Pancreas (tissue), 10 donors: ENCODE results near the gene SLC4A2. TPM values are rescaled to one million over a fixed set of nuclear protein-coding genes. Genes with fewer than 3 reads are reported as not detected.

Source experiments
- ATAC-seq, 4 donors: fragments of 200-7000 bp; cut with Tn5 transposase; one replicate each; pipeline versions ENCODE4 v1.8.0 to v1.9.1; 2020; ENCODE audit warnings: mild to moderate bottlenecking in 4 of 4, moderate library complexity in 4 of 4
- DNase-seq, 6 donors: peaks; one replicate each; pipeline ENCODE4 v3.0.0-alpha.2; 2020
- FAIRE-seq: peaks from 2 replicates; lab custom pipeline; 2012; peaks lifted over from hg19 to GRCh38; lab: Jason Lieb, UNC
- H3K27ac ChIP-seq, 4 donors: fragments of 200-600 bp; sonication (generic); 1 replicate in 3 of 4; 2 replicates in 1 of 4; pipeline versions ENCODE4 v1.5.0 to v1.8.0; 2020
- H3K27me3 ChIP-seq, 4 donors: fragments of 200-600 bp; one replicate each; pipeline ENCODE4 v1.8.0; 2021
- H3K36me3 ChIP-seq, 3 donors: fragments of 200-600 bp; sonication (generic) in 1 of 3; one replicate each; pipeline versions ENCODE4 v1.5.0 to v1.8.0; 2020 to 2021
- H3K4me1 ChIP-seq, 3 donors: fragments of 200-600 bp; one replicate each; pipeline ENCODE4 v1.8.0; 2021
- H3K4me3 ChIP-seq, 4 donors: fragments of 200-600 bp; sonication (generic) in 2 of 4; one replicate each; pipeline versions ENCODE4 v1.5.0 to v1.8.0; 2020 to 2021
- H3K9me3 ChIP-seq, 4 donors: fragments of 200-600 bp; one replicate each; pipeline ENCODE4 v1.8.0; 2021
- WGBS, 2 donors: extraction: QIAGEN DNeasy Blood & Tissue Kit; methylation state at CpG; one replicate each; pipeline ENCODE4 v1.1.7; 2013; 5-methylcytosine and 5-hydroxymethylcytosine counted together
- intact Hi-C, 3 donors: fragments of 100-400 bp; cut with DNase I; formaldehyde crosslinking; loops; one replicate each; pipeline versions ENCODE4 v1.11.1 to v1.14.2; 2022
- polyA plus RNA-seq, 2 donors: library from polyadenylated mRNA; stranded (reverse); fragments of 200-250 nt; gene quantifications; one replicate each; pipeline ENCODE4 v1.2.3, GENCODE V29; 2013
- total RNA-seq, 6 donors: library from RNA; stranded (reverse); fragmentation: NEBNext Ultra II Directional in 4 of 6; extraction: Animal tissue kit (Norgen Biotek cat#: 25700) in 4 of 6; gene quantifications; one replicate each; pipeline versions ENCODE4 v1.2.1 to v1.2.4, GENCODE V29; 2021 to 2023
- TF ChIP-seq, protein P1 (sequence below), 4 donors: fragments of 200-600 bp; sonication (generic) in 3 of 4; IDR thresholded peaks; one replicate each; pipeline versions ENCODE4 v1.5.0 to v1.8.0; 2021; ENCODE audit warnings: antibody characterized with exemption in 4 of 4
- donor health status: healthy with polysubstance abuse.
- donor health status: DM: no; HTN: no; CAD: no; lungs with moderate emphysema.
- donor health status: DM: no; HTN: no; CAD: no.
- donor health status: control.
- donor health status: control.
- donor health status: Bipolar disorder and iron deficiency.
- donor health status: DM: yes; HTN: yes; CAD: no.
- donor health status: DM: no; HTN: no; CAD: no.
- donor health status: DM: no; HTN: no; CAD: no.
- donor health status: DM: yes; HTN: yes; CAD: no.

SLC4A2 gene
- total and polyA plus RNA-seq, 8 donors = 69.2 to 211 (median 87.2) TPM

DNA sequence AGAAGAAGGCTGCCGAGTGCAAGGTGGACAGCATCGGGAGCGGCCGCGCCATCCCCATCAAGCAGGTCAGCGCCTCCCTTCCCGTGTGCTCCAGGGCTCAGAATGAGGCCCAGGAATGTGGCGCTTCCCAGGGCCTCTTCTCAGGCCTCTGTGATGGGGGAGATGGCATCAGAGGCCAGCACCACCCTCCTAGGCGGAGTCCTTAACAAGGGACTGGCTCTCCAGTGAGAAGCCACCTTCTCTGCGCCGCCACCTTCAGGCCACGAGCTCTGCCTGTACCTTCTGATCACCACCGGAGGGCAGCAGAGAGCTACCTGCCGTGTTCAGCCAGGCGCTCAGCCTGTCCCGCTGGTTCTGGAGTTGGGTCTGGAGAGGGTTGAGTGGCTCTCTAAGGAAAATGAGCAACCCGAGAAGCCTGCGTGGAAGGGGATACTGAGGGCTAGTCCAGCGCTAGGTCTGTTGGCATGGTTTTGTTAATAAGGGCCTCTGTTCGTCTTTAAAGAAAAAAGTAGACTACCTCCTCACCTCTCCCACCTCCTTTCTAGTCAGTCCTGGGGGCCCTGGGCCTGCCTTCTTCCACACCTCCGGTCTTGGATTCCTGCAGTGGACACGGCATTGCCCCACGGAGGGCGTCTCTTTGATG, 64.6 kb downstream of the SLC4A2 start:
- H3K4me1 ChIP-seq = no peaks in the 10 kb centered on the region
- H3K9me3 ChIP-seq = no peaks in the 10 kb centered on the region
- ATAC-seq (peak; percentile 88 to 94 (median 90)), DNase-seq (peak; percentile 75 to 93 (median 87)), FAIRE-seq (no peak)
- no peak overlapping the region for H3K4me3 ChIP-seq
- TF ChIP-seq, protein P1, sequence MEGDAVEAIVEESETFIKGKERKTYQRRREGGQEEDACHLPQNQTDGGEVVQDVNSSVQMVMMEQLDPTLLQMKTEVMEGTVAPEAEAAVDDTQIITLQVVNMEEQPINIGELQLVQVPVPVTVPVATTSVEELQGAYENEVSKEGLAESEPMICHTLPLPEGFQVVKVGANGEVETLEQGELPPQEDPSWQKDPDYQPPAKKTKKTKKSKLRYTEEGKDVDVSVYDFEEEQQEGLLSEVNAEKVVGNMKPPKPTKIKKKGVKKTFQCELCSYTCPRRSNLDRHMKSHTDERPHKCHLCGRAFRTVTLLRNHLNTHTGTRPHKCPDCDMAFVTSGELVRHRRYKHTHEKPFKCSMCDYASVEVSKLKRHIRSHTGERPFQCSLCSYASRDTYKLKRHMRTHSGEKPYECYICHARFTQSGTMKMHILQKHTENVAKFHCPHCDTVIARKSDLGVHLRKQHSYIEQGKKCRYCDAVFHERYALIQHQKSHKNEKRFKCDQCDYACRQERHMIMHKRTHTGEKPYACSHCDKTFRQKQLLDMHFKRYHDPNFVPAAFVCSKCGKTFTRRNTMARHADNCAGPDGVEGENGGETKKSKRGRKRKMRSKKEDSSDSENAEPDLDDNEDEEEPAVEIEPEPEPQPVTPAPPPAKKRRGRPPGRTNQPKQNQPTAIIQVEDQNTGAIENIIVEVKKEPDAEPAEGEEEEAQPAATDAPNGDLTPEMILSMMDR (IDR thresholded peaks at IDR 0.05) = peak; percentile 95 to 99 (median 96)
- WGBS, 2 donors = 40 to 41% methylated on average over 24 of the region's 24 CpGs
- intact Hi-C loops = loop anchor here in 1 of 3 donors (5.0 kb wide), 2 partner anchors 48 to 183 kb away; no protein-coding TSS in a partner anchor
- no peak overlapping the region for H3K27ac ChIP-seq
- no peaks in the 10 kb centered on the region for H3K27me3 ChIP-seq
- H3K36me3 ChIP-seq = peaks cover 0 to 41% (median 18%) of the 10 kb centered on the region in 3 donors

DNA sequence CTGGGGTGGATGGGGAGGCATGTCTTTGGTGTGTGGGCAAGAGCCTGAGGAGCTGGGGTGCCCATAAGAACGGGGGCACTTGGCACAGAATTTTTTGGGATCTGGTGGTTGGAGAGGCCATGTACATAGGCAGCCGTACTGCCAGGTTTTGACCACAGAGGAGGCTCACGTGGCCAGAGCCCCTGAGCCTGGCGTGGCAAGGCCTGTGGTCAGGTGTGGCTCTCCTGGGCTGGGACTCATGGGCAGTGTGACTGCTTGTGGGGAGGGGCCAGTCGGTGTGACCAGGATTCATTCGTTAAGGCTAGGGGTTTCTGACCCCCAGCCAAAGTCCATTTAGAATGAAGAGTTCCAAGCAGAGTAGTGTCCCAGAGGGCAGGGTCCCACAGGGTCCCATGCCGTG, 65.1 kb downstream of the SLC4A2 start:
- H3K36me3 ChIP-seq = peaks cover 0 to 41% (median 13%) of the 10 kb centered on the region in 3 donors
- ATAC-seq (no peak), DNase-seq (peak in 2 of 6 donors; percentile 22 to 56)

DNA sequence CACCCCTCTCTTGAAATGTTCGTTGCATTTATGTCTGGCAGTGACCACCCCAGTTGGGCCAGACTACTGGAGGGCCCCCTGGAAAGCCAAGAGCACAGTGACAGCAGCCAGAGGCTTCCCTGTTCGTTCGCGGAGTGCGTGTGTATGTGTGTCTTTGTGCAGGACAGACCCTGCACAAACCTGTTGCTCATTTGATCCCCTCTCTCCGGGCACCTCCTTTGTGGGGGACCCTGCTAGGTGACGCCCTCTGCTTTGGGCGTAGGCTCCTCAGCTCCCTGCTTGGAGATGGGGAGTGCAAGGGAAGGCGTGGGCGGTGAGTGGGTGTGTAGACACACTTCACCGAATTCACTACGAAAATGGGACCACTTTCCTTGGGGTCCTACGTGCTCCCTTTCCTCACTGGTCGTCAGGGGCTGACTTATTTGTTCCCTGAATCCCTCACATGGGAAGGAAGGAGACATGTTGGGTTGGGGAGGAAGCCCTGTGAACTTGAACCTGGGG, 65.6 kb downstream of the SLC4A2 start:
- Histone ChIP-seq H3K36me3 (peaks cover 0 to 41% (median 8%) of the 10 kb centered on the region in 3 donors), H3K9me3 (no peaks in the 10 kb centered on the region), H3K27ac (no peak overlapping the region), H3K4me1 (no peaks in the 10 kb centered on the region), H3K27me3 (no peaks in the 10 kb centered on the region), H3K4me3 (no peak overlapping the region)
- peak in 1 of 6 donors; percentile 14 for DNase-seq
- WGBS, 2 donors = 84 to 90% methylated on average over 14 of the region's 14 CpGs
- FAIRE-seq = no peak
- TF ChIP-seq, protein P1 (IDR thresholded peaks at IDR 0.05) = no peak
- intact Hi-C loops = loop anchor here in 2 of 3 donors (5.0 kb wide), 3 partner anchors 42 to 182 kb away; partner anchors contain the start of gene GBX1 (in 1 of the 2)
- ATAC-seq = no peak

More for the DNA sequence above, 65.1 kb downstream of the SLC4A2 start:
- no peak for FAIRE-seq
- intact Hi-C loops = loop anchor here in 1 of 3 donors (5.0 kb wide), 2 partner anchors 48 to 183 kb away; no protein-coding TSS in a partner anchor
- H3K4me1 ChIP-seq = no peaks in the 10 kb centered on the region
- no peak overlapping the region for H3K27ac ChIP-seq
- no peaks in the 10 kb centered on the region for H3K9me3 ChIP-seq
- no peak overlapping the region for H3K4me3 ChIP-seq
- WGBS, 2 donors = 80 to 87% methylated on average over 7 of the region's 7 CpGs
- TF ChIP-seq, protein P1 (IDR thresholded peaks at IDR 0.05) = no peak
- H3K27me3 ChIP-seq = no peaks in the 10 kb centered on the region

DNA sequence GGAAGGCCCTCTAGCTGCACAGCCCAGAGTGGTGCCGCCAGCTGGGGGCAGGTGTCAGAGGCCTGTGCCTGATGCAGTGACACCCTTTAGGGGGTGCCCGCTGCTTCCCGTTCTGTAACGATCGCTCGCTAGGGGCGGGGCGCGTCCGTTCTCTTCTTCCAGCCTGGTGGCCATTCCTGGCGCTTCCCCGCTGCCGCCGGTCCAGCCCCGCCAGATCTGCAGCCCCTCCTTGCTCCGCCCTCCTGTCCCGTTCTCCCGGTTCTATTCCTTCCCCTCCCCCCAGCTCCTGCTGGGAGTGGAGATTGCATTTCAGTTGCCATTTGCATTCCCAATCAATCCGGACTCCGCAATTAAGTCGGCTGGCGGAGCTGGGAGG, 66.1 kb downstream of the SLC4A2 start:
- DNase-seq (peak in 3 of 6 donors; percentile 40 to 67 (median 43)), ATAC-seq (peak in 2 of 4 donors; percentile 3 to 24), FAIRE-seq (no peak)
- H3K9me3 ChIP-seq = no peaks in the 10 kb centered on the region
- WGBS, 2 donors = 57 to 59% methylated on average over 22 of the region's 22 CpGs
- H3K36me3 ChIP-seq = peaks cover 0 to 39% (median 5%) of the 10 kb centered on the region in 3 donors
- TF ChIP-seq, protein P1 (IDR thresholded peaks at IDR 0.05) = no peak
- intact Hi-C loops = loop anchor here in 1 of 3 donors (5.0 kb wide), 1 partner anchor 42 kb away; the partner anchor contains the start of gene GBX1
- no peaks in the 10 kb centered on the region for H3K27me3 ChIP-seq
- H3K27ac ChIP-seq = no peak overlapping the region
- peak overlapping the region in 2 of 4 donors; percentile 29 to 31 for H3K4me3 ChIP-seq
- H3K4me1 ChIP-seq = no peaks in the 10 kb centered on the region
